T-helper 2 cell (primary cell): ENCODE data around the gene CCDC63.
"Not testable (repeated sequence)": the region's sequence is repeated elsewhere in the genome, so short reads cannot be mapped to it uniquely, and the experiment has no call there.

Source experiments
- DNase-seq, 5 experiments: peaks; one replicate each; pipeline versions ENCODE4 v3.0.0 to v3.0.0-alpha.2; 2012 to 2022

Gene CCDC63

GRCh38 chr12:110844551-110845338 is 2.0 kb upstream of the CCDC63 start:
- no peak for DNase-seq

- DNase-seq, result no peak
Measured at GRCh38 chr12:110845339-110845682, 1.5 kb upstream of the CCDC63 start.

DNA sequence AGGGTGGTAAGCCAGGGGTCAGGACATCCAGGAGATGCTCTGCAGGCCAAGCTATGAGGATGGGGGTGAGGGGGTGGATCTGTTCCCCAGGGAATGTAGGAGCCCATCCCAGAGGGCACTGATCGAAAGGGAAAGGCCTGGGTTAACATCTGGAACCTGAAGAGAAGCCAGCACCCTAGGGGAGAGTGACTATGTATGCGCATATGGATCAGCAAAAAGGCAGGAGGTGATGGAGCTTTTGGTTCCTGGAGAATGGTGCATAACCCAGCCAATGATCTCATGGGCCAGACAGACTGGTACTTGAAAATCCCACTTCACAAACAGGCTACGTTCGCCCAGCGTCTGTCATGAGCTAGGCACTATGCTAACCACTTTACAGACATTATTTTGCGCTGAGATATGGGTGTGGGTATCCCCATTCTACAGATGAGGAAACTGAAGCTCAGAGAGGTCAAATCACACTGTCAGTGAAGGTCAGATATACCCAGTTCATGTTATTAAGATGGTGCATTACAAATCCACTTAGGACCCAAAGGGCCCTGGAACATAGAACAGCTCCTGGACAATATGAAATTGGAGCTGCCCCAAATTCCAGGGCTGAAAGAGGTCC is 1.6 kb downstream of the CCDC63 start:
- no peak for DNase-seq

- DNase-seq, result no peak
Measured at GRCh38 chr12:110849221-110849620, 2.4 kb downstream of the CCDC63 start.

DNA sequence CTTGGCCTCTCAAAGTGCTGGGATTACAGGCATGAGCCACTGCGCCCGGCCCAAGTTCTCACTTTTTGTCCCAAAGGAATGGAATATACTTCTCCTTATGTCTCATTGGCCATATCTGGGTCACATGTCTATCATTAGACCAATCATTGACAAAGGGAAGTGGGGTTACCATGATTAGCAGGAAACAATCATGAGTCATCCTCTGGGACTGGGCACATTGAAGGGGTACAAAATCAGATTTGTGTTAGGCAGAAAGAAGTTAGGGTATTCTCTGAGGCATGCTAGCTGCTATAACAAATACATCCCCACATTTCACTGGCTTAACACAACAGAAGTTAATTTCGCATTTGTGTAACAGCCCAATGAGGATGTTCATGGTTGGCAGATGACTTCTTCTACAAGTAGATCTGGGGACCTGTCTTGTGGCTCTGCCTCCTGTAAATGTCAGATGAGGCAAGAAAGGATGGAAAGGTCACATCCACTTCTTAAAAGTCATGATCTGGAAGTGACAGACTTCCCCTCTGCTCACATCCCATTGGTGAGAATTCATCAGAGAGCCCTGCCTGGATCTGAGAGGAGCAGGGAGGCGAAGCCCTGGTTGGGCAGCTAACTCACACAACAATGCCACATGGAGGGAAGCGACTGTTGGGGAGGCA is 3.1 kb downstream of the CCDC63 start:
- DNase-seq, result no peak

GRCh38 chr12:110850762-110851161 is 4.0 kb downstream of the CCDC63 start:
- DNase-seq, result no peak

GRCh38 chr12:110853836-110854235 is 7.0 kb downstream of the CCDC63 start:
- DNase-seq, result no peak

DNA sequence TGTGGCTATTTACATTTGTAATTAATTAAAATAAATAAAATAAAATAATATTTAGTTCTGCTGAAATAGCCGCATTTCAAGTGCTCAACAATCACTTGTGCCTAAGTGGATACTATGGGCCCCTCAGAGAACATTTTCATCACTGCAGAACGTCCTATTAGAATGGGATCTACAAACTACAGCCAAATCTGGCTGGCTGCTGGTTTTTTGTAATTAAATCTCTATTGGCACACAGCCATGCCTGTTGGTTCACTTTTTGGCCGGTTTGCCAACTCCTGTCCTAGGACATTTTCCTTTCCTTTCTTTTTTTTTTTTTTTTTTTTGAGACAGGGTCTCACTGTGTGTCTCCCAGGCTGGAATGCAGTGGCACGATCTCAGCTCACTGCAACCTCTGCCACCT is 9.8 kb downstream of the CCDC63 start:
- no peak for DNase-seq

DNA sequence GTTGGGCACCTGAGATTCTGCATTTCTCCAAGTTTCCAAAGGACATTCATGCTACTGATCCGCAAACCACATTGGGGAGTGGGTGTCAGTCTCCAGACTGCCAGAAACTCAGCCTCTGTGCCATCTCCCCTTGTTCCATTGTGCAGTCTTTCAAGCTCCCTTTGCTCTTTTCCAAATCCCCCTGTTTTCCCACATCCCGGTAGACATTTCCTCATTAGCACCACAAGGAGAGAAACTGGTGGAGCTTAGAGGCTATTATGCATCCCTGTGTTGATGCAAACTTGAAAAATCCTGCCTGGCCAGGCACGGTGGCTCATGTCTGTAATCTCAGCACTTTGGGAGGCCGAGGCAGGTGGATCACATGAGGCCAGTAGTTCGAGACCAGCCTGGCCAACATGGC is 10.7 kb downstream of the CCDC63 start:
- DNase-seq, result no peak

DNA sequence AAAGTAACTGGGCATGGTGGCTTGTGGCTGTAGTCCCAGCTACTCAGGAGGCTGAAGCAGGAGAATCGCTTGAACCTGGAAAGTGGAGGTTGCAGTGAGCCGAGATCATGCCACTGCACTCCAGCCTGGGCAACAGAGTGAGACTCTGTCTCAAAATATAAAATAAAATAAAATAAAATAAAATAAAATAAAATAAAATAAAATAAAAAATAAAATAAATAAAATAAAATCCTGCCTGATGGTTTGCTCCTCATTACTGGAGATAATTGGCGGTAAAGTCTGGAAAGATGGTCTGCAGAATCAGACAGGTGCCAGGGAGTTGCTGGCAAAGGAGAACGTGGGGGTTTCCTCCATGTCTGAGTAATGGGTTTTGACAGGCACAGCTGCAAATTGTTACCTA is 11.2 kb downstream of the CCDC63 start:
- DNase-seq, result not testable (repeated sequence)

DNA sequence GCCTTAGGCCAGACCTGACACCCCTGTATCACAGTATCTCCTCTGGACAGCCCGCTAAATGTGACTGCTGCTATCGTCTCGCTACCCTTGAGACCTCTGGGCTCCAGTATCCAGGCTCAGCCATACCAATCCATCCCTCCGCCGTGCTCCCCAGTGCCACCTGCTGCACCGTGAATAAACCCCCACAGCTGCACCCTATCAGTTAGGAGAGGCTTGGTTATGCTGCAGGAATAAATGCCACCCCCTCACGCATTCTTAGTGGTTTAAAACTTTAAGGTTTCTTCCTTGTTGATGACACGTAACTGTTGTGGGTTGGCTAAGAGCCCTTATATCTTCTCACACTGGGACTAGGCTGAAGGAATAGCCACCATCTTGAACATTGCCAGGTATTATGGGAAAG is 12.1 kb downstream of the CCDC63 start:
- no peak for DNase-seq

GRCh38 chr12:110860833-110861296 is 14.1 kb downstream of the CCDC63 start:
- DNase-seq, result no peak

- no peak for DNase-seq
Measured at GRCh38 chr12:110861729-110862128, 14.9 kb downstream of the CCDC63 start.

- DNase-seq, result no peak
Measured at GRCh38 chr12:110862329-110862728, 15.5 kb downstream of the CCDC63 start.

DNA sequence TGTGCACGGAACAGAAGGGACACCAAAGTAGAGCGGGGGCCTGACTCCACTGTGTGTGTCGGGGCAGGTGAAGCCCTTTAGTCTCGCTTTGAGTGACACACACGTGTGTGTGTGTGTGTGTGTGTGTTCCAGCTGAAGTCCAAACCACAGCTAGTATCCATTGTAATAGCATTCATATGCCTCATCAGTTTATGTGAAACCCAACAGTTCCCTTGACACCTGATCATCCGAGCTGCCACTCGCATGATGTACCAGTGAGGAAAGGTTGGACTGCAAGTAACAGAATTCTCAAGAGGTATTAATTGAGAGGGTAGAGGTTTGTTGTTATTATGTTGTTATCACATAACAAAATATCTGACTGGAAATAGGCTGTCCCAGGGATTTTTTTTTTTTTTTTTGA is 16.4 kb downstream of the CCDC63 start:
- DNase-seq, result no peak

DNA sequence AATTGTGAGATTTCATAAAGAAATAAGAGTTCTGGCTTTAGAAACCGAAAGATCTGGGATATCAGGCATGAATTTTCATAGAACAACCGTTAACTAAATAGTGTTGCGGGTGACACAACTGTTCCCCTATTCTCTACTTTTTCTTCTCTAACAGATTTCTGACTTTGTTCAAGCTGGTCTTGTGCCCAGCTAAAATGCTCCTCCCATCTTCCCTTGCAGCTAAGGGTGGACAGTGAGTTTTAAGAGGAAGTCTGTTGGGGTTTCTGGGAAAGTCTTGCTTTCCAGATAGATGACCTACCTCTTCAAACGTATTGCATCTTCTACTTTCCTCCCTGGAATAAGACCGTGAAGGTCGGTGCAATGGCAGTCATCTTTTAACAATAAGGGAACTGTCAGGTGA is 18.7 kb downstream of the CCDC63 start:
- no peak for DNase-seq

GRCh38 chr12:110869026-110869425 is 22.2 kb downstream of the CCDC63 start:
- DNase-seq, result no peak

GRCh38 chr12:110869803-110870202 is 23.0 kb downstream of the CCDC63 start:
- no peak for DNase-seq

- no peak for DNase-seq
Measured at GRCh38 chr12:110872100-110872499, 25.3 kb downstream of the CCDC63 start.

GRCh38 chr12:110874351-110874750 is 27.6 kb downstream of the CCDC63 start:
- no peak for DNase-seq

DNA sequence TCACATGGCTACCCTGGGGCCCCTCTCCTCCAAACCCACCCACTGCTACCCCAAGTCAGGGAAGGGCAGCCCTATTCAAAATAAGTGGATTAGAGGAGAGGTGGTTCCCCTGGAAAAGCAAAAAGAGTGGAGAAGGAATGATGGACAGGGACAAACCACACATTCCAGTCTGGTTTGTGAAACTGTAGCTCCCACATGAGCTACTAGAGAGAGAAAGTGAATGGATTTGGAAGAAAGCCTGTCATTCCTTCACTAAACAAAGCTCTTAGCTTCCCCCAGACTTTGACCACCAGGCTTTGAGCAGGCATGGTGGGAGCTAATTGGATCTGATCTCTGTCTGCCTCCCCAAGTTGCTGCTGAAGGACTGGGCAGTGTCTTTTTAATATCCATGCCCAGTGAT is 28.0 kb downstream of the CCDC63 start:
- no peak for DNase-seq

DNA sequence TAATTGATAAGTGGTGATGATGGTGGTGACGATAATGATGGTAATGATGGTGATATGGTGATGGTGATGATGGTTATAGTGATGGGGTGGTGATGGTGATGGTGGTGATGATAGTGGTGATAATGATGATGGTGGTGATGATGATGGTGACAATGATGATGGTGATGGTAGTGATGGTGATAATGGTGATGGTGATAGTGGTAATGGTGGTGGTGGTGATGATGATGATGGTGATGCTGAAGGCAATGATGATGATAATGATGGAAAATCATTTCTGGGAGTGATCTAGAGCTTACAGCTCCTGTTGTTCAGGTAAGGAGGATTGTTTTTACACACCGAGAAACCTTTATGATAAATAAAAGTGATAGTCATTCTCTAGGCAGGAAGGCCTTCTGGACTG is 33.9 kb downstream of the CCDC63 start:
- DNase-seq, result no peak

DNA sequence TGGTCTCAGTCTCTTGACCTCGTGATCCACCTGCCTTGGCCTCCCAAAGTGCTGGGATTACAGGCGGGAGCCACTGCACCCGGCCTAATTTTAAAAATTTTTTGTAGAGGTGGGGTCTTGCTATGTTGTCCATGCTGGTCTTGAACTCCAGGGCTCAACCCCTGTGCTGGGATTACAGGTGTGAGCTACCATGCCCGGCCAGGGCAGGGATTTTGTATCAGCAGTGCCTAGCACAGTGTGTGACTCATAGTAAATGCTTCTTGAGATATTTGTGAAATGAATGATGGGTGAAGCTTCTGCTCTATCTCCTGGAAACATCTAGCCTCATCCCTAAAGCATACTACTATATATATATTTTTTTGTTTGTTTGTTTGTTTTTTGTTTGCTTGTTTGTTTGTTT is 36.5 kb downstream of the CCDC63 start:
- no peak for DNase-seq
